Astrocyte of the spinal cord (primary cell): ENCODE measurements around the gene THOC3.
"Not testable (repeated sequence)": the region's sequence is repeated elsewhere in the genome, so short reads cannot be mapped to it uniquely, and the experiment has no call there.

Experiments used
- DNase-seq: peaks from one replicate; pipeline ENCODE4 v3.0.0; 2011; ENCODE audit warnings: low read depth, low spot score
- H3K4me3 ChIP-seq: 2 replicates; pipeline ENCODE4 v1.5.1; 2011; ENCODE audit warnings: low read depth, mild to moderate bottlenecking, low read length, moderate library complexity
- in situ Hi-C: cut with HindIII; loops from 2 replicates; pipeline ENCODE4 v1.10.0; 2017; ENCODE audit warnings: low sequenced_read_pairs
- TF ChIP-seq, protein P1 (sequence below): IDR thresholded peaks from 2 replicates; pipeline ENCODE4 v1.5.1; 2012; ENCODE audit warnings: low read depth, mild to moderate bottlenecking, low read length, inconsistent platforms

The THOC3 gene

DNA sequence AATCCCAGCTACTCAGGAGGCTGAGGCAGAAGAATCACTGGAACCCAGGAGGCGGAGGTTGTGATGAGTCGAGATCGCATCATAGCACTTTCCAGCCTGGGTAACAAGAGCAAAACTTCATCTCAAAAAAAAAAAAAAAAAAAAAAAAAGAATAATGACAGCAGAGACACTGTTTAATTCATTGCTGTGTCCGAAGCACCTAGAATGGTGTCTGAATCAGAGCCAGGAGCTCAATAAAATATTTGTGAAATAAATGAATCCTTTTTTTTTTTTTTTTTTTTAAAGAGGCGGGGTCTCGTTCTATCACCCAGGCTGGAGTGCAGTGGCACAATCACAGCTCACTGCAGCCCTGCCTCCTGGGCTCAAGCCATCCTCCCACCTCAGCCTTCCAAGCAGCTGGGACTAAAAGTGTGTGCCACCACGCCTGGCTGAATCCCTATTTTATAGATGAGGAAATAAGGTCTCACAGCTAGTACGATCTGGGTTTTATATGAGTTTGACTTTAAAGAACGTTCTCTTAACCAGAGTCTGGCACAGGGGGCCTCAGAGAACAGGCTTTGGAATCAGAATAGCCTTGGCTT, 47.8 kb downstream of the THOC3 start:
- TF ChIP-seq, protein P1, sequence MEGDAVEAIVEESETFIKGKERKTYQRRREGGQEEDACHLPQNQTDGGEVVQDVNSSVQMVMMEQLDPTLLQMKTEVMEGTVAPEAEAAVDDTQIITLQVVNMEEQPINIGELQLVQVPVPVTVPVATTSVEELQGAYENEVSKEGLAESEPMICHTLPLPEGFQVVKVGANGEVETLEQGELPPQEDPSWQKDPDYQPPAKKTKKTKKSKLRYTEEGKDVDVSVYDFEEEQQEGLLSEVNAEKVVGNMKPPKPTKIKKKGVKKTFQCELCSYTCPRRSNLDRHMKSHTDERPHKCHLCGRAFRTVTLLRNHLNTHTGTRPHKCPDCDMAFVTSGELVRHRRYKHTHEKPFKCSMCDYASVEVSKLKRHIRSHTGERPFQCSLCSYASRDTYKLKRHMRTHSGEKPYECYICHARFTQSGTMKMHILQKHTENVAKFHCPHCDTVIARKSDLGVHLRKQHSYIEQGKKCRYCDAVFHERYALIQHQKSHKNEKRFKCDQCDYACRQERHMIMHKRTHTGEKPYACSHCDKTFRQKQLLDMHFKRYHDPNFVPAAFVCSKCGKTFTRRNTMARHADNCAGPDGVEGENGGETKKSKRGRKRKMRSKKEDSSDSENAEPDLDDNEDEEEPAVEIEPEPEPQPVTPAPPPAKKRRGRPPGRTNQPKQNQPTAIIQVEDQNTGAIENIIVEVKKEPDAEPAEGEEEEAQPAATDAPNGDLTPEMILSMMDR = no peak
- in situ Hi-C loops = no loop called here
- H3K4me3 ChIP-seq = no peak overlapping the region
- DNase-seq = peak; percentile 41

DNA sequence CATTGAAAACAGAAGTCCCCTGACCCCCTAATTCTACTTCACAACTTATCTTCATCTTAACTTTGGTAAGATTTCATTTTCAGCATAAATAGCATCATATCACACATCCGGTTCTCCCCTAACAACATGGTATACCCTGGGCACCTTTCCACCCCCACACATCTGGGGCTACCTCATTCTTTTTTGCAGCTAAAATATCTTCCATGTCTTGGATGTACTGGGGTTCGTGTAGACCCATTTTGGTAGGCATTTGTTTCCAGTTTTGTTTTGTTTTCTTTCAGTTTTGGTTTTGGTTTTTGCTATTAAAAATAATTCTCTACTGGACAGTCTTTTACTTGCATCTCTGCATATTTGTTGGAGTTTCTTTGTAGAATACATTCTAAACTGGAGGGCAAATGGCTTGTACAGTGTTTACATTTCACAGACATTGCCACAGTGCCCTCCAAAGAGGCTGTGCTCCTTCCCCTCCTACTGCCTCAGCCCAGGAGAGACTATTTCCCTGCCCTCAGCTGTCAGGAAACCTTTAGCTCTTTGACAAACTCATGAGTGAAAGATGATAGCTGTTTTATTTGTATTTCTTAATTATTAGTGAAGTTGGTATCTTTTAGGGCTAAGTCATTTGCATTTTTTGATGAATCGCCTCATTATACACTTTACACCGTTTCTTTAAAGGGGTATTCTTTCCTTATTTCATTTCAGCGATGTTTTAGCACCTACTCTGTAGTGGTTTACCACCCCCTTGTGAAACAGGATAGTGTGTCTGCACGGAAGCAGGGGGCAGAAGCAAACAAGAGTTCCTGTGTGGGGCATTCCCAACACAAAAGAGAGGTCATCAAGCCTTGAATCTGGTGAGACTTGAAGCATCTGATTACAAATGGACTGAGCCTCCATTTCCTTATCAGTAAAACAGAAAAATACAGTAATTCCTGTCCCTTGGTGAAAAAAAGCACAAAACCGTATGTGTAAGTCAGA, 52.8 kb downstream of the THOC3 start:
- DNase-seq, H3K4me3 ChIP-seq, in situ Hi-C loops: not testable (repeated sequence)

DNA sequence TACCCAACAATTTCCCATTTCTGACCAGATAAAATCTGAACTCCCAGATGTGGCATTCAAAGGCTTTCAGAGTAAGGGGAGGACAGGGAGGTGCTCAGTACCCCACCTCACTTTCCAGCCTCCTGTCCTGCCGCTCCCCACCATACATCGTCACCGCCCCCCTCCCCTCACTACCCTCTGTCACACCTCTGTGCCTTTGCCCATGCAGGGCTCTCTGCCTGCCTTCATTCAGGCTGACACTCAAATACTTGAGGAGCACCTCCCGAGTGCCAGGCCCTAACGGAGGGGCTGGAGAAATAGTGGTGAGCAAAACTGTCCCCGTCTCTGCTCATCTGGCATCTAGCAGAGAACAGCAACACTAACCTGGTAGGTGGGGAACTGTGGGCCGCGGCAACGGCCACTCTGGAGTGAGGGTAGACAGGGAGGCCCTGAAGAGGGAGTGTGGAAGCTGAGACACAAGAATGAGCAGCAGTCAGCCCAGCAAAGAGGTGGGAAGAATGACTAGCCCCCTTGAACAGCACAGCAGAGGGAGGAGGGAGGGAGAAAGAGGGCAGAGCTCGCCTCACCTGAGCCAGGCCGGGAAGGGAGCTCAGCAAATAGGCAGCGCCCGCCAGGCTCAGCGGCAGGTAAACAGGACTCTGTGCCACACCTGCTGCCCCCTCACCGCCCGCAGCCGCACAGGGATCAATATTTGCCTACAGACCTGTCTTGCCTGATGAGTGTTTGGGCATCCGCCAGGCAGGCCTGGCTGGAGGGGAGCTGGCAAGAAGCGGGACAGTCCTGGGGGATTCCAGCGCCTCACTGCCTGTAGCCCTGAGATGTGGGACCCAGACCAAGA, 54.1 kb downstream of the THOC3 start:
- in situ Hi-C loops, H3K4me3 ChIP-seq, DNase-seq: not testable (repeated sequence)

DNA sequence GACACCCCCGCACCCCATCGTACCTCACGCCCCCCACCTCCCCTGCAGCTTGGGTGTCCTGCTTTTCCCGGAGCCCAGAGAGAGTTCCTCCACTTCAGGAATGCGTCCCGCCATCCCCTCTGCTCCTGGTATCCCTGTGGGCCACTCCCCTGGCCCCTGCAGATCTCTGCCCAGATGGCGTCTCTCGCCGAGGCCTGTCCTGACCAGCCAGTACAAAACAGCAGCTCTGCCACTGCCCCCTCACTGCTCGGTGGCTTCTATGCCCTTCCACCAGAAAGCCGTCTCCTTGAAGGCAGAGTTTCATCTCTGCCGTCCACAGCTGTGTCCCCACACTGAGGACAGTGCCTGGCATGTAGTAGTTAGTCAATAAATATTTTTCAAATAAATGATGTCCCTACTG, 58.0 kb downstream of the THOC3 start:
- in situ Hi-C loops, H3K4me3 ChIP-seq, DNase-seq: not testable (repeated sequence)
